HG02885 (cell line): ENCODE measurements around the gene CYP21A2.
"Not testable (repeated sequence)": the region's sequence is repeated elsewhere in the genome, so short reads cannot be mapped to it uniquely, and the experiment has no call there.

Experiments used
- ATAC-seq: cut with Tn5 transposase; IDR thresholded peaks from one replicate; pipeline ENCODE4 v1.9.1; 2021; ENCODE audit warnings: mild to moderate bottlenecking; ENCODE audit not compliant: unreplicated experiment, poor library complexity

The CYP21A2 gene

GRCh38 chr6:32037598-32038524, at the start of gene CYP21A2:
Gene CYP21A2 (plus strand): TSS chr6:32038415. CDS start chr6:32038423, 8 bp downstream.
- ATAC-seq = not testable (repeated sequence)

GRCh38 chr6:31989363-31989762, 48.9 kb upstream of the CYP21A2 start:
- ATAC-seq = not testable (repeated sequence)

GRCh38 chr6:31994421-31994820, 43.8 kb upstream of the CYP21A2 start:
- ATAC-seq = not testable (repeated sequence)

- not testable (repeated sequence) for ATAC-seq
Measured at GRCh38 chr6:31996385-31996784, 41.8 kb upstream of the CYP21A2 start.

DNA sequence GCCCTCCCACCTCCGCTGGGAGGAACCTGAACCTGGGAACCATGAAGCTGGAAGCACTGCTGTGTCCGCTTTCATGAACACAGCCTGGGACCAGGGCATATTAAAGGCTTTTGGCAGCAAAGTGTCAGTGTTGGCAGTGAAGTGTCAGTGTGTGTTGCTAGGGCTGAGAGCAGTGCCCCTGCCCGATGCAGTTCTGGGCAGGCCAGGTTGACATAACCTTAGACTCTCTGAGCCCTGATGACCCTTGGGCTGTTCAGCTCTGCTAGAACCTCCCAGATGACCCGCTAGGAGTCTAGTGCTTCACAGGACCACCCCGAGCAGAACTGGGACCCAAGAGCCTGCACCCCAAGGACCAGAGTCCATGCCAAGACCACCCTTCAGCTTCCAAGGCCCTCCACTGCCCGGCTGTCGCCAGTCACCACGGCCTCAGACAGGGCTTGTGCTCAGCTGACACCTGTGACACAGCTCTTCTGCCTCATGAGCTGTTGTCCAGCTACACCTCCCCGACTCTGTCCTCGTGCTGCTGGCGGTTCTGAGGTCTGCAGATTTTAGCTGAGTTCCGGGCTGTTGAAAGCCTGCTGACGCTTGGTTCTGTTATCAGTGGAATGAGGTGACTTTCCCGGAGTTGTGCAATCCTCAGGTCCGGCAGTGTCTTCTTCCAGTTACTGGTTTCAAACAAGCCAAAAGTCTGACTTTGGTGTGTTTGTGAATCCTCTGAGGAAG, 35.5 kb upstream of the CYP21A2 start:
- ATAC-seq = not testable (repeated sequence)

- ATAC-seq = not testable (repeated sequence)
Measured at GRCh38 chr6:32003301-32003700, 34.9 kb upstream of the CYP21A2 start.

DNA sequence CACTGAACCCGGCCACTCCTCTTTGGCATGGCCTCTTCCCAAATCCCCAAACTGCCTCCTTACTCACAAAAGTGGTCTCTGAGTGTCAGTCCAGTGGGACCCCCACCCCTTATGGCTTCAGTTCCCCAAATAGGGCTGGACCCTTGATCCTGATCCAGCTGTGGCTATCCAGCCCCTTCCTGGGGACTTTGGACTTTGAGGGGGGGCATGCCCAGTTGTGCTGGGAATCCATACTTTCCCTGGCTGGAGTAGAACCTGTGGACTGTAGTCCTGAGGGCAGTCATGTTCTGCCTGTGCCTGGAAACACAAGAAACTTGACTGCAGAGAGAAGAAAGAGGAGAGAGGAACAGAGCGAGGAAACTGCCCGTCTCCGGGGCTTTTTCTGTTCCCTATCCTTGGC, 33.8 kb upstream of the CYP21A2 start:
- not testable (repeated sequence) for ATAC-seq

GRCh38 chr6:32004864-32005537, 33.2 kb upstream of the CYP21A2 start:
- not testable (repeated sequence) for ATAC-seq

GRCh38 chr6:32005538-32005880, 32.7 kb upstream of the CYP21A2 start:
- ATAC-seq = not testable (repeated sequence)

- ATAC-seq = not testable (repeated sequence)
Measured at GRCh38 chr6:32005991-32006529, 32.2 kb upstream of the CYP21A2 start.

DNA sequence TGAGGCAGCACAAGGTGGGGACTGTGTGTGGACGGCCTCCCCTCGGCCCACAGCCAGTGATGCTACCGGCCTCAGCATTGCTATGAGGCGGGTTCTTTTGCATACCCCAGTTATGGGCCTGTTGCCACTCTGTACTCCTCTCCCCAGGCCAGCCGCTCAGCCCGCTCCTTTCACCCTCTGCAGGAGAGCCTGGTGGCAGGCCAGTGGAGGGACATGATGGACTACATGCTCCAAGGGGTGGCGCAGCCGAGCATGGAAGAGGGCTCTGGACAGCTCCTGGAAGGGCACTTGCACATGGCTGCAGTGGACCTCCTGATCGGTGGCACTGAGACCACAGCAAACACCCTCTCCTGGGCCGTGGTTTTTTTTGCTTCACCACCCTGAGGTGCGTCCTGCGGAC, 31.1 kb upstream of the CYP21A2 start:
- not testable (repeated sequence) for ATAC-seq

DNA sequence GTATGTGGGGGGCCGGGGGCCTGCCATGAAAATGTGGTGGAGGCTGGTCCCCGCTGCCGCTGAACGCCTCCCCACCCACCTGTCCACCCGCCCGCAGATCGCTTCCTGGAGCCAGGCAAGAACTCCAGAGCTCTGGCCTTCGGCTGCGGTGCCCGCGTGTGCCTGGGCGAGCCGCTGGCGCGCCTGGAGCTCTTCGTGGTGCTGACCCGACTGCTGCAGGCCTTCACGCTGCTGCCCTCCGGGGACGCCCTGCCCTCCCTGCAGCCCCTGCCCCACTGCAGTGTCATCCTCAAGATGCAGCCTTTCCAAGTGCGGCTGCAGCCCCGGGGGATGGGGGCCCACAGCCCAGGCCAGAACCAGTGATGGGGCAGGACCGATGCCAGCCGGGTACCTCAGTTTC, 30.2 kb upstream of the CYP21A2 start:
- not testable (repeated sequence) for ATAC-seq

DNA sequence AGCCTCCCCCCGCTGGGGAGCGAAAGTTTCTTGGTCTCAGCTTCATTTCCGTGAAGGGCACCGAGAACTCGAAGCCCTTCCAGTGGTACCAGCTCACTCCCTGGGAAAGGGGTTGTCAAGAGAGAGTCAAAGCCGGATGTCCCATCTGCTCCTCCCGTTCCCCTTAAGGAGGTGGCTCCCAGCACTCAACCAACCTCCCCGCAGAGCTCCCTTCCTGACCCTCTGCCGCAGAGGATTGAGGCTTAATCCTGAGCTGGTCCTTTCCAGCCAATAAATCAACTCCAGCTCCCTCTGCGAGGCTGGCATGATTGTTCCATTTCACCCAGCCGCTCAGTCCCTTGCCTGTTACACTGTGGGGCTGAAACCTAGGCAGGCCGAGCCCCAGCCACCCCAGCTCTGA, 29.6 kb upstream of the CYP21A2 start:
- not testable (repeated sequence) for ATAC-seq

DNA sequence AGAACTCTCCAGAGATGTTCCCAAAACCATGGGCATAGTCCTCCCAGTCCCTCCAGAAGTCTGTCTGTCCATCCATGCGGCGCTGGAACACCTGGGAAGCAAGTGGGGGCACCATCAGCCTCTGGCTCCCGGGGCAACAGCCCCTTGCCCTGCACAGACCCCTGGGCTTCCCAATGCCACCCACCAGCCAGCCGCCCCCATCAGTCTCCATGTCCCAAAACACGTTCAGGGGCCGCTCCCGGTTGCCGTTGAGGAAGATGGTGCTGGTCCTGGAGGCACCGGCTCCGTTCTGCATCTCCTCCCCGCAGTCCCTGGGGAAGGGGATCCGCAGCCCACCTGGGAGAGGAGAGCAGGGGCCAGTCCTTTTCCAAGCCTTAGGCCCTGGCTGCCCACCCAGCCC, 28.7 kb upstream of the CYP21A2 start:
- not testable (repeated sequence) for ATAC-seq

DNA sequence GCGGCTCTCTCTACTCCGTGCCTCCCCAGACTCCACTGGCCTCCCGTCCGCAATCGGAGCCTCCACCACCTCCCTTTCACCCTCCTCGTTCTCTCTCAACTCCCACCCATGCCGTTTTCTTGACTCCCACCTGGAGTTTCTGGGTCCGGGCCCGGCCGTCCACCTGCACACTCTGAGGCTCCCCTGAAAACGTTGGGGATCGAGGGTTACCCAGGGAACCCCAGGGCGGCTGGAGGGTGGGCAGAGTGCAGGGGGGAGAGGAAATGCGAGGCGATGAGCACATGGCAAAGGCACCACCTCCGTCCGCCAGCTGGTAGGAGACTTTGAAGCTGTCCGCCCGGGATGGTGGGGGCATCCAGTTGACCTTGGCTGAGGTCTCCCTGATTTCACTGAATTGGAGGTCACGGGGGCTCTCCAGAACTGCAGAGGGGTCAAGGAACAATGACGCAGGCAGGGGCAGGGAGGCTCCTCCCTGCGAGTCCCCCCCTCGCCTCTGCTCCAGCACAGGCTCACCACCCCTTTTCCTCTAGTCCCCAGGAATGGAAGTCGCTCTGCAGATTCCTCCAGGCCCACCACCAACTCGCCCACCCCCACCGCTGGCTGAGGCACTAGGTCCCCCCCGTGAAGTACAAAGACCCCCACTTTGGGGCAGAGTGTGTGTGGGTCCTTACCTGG, 27.2 kb upstream of the CYP21A2 start:
- ATAC-seq = not testable (repeated sequence)

DNA sequence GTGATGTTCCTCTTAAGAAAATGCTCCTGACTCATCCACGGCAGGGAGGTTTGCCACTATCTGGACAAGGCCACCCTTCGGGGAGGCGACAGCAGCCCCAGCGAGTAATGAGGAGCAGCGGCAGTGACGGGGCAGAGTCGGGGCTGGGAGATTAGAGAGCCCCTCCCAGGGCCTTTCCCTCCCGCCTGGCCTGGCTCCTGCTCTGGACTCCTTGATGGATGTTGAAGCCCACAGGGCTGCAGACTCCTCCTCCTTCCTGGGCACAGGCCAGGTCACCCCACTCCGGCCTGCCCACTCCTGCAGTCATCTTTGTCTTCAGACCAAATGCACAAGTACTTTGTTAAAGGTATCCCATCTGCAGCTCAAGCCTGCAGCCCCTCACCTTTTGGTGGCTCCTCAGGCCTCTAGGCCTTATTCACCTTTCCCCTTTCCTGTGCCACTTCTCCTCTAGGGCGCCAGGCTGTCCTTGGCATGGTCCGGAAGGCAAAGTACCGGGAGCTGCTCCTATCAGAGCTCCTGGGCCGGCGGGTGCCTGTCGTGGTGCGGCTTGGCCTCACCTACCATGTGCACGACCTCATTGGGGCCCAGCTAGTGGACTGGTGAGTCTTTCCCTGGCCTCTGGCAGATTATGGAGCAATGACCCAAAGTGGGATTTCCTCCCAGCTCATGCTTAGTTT, 25.1 kb upstream of the CYP21A2 start:
- ATAC-seq = not testable (repeated sequence)

- ATAC-seq = not testable (repeated sequence)
Measured at GRCh38 chr6:32013738-32014137, 24.5 kb upstream of the CYP21A2 start.

- not testable (repeated sequence) for ATAC-seq
Measured at GRCh38 chr6:32014547-32014946, 23.7 kb upstream of the CYP21A2 start, which contains the start of gene C4B. Gene C4B (plus strand): TSS chr6:32014795. CDS start chr6:32014846, 51 bp downstream.

DNA sequence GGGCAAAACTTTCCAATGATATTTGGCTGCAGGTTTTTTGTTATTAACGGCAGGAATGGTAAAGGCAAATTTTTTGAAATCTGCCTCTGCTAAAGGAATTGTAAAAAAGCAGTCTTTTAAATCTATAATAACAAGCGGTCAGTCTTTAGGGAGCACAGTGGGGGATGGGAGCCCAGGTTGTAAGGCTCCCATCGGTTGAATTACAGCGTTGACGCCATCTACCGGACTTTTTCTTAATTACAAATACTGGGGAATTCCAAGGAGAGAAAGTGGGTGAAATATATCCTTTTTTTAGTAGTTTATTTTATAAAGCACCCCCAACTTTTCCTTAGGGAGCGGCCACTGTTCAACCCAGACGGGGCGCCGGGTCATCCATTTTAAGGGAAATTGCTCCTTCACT, 16.1 kb upstream of the CYP21A2 start:
- ATAC-seq = not testable (repeated sequence)
